SHP77 treated with DMSO at 0.1 percent for 48 hours (cell line): Measurements from ENCODE around the gene TMEM117.
A peak's percentile ranks its signal among the peaks of the same experiment; 100 is the strongest.

Experiments used
- DNase-seq: peaks from one replicate; lab custom pipeline; 2025; lab: John Stamatoyannopoulos, UW

The TMEM117 gene

DNA sequence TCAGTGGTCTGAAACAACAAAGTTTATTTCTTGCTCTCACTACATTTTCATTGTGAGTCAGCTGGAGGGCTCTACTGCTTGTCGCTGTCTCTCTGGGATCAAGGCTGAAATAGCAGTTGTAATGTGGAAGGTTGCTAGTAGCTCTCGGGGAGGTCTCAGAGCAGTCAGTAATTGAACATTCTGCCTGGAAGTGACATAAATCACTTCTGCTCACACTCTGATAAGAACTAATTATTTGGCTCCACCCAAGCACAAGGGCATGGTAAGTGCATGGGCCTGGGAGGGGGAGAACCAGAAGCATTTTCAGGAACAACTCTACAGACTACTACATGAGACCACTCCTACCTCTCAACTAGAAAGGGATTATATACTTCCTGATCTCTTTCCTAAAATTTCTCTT is 128.2 kb downstream of the TMEM117 start:
- DNase-seq: no peak

DNA sequence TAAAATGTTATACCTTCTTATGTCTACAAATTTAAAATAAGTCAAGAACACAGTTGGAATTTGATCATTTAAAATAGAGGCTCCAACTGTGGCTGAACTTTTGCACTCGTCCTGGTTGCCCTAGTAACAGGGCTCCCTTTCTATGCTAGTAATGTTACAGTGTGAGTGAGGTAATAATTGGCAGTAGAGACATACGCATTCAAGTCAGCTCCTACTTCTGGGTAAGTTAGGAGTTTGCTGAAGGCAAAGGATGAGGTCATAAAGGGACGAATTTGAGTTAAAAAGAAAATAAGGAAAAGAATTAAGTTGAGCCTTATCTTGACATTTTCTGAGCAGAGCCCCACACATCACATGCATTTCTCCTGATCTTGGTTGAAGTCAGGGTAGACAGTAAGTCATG is 129.1 kb downstream of the TMEM117 start:
- DNase-seq: no peak

DNA sequence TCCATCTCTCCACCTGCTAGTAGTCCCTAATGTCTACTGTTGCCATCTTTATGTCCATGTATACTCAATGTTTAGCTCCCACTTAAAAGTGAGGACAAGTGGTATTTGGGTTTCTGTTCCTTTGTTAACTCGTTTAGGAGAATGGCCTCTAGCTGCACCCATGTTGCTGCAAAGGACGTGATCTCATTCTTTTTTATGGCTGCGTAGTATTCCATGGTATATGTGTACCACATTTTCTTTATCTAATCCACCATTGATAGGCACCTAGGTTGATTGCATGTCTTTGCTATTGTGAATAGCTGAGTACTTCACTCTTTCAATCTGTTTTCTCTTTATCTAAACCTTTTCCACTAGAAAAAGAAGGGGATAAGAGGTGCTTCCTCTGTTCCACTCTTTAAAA is 130.0 kb downstream of the TMEM117 start:
- DNase-seq: no peak

DNA sequence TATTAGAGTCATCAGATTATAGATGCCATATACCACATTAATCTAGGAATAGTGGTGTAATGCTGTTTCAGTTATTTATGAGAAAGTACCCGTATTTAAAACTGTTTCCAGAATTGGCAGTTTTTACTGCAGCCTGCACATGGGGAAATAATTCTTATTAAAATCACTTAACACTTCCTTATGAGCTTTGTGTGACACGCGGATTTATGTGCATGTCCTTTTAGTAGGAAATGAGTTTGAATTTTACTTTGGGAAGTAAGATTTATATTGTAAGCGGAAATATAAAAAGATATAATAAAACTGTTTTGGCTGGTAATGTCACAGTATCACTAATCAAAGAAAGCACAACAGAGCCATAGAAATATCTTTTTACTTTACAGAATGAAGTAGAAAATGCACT is 132.9 kb downstream of the TMEM117 start:
- DNase-seq: no peak

DNA sequence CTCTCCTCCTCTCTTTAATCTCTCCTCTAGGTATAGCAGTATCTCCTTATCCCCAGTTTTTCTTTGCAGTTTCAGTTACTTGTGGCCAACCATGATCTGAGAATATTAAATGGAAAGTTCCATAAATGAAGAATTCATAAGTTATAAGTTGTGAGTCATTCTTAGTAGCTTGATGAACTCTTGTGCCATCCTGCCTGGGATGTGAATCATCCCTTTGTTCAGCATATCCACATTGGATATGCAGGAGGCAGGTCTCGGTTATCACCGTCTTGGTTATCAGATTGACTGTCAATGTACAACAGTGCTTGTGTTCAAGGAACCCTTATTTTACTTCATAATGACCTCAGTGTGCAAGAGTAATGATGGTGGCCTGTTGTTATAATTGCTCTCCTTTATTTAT is 134.0 kb downstream of the TMEM117 start:
- no peak for DNase-seq

DNA sequence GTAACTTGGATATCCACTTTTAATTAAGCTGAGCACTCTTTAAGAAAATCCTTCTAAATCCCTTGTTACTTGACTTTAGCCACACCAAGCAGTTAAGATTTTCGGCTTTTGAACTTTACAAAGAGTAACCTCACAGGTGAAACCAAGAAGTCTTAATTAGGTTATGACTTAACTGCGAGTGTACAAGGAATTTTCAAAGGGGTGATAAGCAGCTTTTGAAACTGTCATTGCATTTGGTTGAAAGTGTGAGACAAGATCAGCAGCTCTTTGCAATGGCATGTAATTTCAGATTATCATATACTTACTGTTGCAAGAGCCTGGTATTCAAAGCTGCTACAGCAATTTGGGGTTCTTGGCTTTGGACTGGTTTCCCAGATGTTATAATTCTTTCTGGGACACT is 137.5 kb downstream of the TMEM117 start:
- no peak for DNase-seq

DNA sequence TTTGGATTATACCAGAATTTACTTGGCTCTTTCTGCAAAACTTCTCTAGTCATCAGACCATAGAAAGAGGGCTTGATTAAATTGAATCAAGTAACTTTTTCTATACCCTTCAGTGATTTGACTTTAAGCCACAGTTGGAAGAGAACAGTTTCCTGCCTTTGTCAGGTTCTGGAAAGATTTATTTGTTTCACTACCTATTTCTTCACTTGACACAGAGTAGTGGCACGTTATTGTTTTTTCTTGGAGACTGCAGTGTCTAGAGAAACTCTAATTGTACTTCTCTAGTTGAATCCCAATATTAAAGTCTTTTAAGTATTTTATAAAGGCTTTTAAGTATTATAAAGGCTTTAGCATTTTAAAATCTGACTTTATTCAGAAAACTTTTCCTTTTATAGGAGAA is 138.1 kb downstream of the TMEM117 start:
- no peak for DNase-seq

DNA sequence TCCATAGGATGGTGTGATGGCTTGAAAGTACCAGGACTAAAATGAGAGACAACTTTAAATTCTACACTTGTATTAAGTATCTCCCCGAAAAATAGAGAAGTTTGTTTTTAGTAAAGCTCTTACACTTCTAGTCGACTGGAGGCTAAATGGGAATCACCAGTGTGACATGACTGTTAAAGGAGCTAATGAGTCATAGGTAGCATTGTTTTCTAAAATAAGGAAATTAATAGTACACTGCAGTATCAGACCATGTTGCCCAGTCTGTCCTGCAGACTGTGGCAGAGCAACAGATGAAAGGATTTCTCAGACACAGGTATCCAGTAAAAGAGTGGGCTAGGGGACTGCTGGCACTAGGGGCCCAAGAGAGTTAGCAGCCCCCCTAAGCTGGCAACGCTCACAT is 140.1 kb downstream of the TMEM117 start:
- DNase-seq: no peak

DNA sequence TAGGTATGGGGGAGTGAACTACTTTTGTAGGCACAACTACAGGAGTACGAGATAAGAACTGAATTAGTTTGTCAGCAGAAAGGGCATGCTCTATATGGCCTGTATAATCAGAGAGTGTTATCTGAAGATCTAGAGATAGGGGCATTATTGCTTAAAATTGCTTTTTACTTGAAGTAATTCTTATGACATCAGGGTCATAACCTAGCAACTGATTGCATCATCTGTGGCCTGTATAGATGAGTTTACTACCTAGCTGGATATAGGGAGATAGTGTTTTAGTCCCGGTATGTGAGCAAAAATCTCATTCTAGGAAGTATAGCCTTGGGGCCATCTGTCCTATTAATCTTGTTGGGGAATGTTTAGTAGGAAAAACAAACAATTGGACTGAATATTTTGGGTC is 142.7 kb downstream of the TMEM117 start:
- DNase-seq: no peak

DNA sequence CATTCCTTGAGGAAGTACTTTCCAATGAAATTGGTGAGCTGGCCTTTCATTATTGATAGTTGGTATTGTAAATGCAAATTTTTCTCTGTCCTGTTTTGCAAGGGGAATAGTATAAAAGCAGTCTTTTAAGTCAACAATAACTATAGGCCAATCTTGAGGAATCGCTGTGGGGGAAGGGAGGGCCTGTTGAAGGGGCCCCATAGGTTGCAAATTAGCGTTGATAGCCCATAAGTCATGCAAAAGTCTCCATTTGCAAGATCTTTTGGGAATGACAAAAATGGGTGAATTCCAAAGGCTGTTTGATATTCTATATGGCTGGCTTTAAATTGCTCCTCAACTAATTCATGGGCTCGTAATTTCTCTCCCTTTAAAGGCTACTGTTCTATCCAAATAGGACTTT is 143.6 kb downstream of the TMEM117 start:
- no peak for DNase-seq

DNA sequence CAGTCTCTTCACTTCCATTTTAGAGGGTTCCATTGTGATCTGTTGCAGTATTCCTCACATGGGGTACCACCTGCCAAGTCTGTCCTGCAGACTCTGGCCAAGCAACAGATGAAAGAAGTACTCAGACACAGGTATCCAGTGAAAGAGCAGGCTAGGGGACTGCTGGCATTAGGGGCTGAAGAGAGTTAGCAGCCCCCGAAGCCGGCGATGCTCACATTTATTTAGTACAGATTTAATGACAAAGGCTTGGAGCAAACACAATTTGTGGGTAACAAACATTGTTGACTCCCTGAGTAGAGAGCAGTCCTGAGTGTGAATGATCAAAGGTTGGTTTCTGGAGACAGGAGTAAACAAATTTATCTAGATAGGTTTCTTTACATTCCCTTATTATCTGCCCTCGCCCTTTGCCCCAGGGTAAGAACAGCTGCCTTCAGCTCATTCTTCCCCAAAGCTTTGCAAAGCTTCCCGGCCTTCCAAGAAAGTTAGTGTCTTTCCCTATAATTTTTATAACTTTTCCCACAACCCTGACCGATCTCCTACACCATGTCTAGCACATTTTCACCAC is 144.8 kb downstream of the TMEM117 start:
- DNase-seq: no peak

DNA sequence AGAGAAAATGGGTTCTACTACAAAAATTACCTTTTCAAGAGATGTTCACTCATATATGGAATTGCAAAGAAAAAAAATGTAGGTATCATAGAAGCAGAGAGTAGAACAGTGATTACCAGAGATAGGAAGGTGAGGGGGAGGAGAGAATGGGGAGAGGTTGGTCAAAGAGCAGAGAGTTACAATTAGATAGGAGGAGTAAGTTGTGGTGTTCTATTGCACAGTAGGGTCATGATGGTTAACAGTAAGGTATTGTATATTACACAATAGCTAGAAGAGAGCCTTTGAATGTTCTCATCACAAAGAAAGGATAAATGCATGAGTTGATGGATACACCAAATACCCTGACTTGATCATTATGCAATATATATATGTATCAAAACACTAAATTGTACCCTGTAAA is 145.8 kb downstream of the TMEM117 start:
- no peak for DNase-seq

DNA sequence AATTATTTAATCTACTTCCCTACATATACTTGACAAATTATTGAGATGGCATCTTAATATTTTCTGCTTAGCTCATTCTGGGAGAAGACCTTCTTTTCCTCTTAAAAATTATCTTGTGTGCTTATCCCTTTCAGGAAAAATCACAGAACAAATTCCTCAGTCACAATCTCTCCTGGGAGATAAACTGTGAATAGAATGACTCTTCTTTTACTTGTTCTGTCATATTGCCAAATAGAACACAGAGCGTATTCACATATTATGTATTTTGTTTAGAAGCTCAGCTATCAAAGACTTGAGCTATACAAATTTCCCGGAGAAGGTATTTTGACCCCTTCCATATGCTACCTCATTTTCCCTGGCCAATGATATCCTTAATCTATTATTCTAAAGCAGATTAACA is 146.7 kb downstream of the TMEM117 start:
- DNase-seq: no peak

DNA sequence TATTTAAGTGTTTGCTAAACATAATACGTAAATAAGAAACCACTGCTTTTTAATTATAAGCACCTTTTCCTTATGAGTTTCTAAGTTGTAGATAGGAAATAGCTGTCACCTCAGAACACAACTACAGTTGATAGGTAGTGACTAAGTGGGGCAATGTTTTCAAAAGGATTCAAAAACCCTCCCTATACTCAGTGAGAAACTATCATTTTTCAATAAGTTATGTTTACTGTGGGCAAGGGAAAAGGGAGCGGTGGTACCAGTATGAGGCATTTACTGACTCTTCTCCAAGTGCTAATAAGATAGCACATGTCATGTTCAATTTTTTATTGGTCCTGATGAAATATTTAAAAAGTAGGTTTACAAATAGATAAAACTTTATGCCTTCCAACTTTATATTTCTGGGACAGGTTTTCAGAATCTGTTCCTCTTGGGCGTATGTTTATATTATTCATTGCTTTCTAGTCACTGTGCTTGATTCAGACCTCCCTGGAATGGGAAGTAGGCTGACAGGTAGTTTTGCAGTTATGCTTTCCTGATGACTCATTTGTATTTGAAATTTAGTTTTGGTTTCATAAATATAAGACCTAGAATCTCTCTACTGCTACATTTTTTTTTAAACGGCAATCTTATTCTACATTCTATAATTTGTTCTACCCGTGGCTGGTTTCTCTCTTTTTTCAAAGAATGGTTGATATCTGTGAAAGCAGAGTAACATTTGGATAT is 153.1 kb downstream of the TMEM117 start:
- DNase-seq: no peak

DNA sequence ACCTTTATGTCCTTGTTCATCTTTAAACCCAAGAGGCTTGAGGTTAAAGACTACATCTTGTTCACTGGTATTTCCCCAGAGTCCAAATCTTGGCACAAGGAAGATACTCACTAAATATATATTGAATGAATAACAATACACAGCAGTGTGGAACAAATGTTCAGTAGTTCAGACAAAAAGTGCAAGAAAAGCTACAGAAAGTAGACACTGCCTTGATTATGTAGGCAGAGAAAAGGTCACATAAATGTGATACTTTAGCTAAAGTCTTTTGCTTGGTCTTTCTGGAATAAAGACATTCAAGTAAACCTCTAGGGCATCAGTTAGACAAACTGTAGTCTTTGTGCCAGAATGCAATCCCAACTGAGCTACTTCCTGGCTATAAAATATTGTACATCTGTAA is 157.0 kb downstream of the TMEM117 start:
- no peak for DNase-seq

DNA sequence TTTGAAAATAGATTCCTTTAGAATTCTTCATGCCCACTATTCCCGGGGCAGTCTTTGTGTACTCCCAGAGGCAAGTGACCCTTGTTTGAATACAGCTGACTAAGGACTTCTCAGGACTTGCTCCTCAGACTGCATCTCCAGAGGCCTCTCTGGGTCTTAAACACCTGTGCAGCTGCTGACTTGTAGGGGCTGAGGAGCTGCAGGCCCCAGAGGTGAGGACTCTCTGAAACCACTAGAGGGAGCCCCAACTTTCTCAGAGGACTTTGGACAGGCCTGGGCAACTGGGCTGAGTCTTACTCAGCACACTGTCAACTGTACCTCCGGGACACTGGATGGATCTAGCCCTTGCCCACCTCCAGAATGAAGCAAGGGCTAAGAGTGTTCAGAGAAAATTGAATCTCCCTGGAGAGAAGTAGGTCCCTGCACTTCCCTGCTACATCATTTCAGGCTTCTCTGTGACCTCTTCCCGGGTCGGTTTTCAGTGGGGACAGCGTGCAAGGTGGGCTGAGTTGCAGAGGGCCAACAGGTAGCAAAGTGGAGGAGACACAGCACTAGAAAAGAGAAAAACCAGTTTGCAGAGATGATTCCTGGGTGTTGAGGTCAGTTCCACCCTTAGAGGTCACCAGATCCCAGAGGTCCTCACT is 164.6 kb downstream of the TMEM117 start:
- DNase-seq: peak; percentile 25

DNA sequence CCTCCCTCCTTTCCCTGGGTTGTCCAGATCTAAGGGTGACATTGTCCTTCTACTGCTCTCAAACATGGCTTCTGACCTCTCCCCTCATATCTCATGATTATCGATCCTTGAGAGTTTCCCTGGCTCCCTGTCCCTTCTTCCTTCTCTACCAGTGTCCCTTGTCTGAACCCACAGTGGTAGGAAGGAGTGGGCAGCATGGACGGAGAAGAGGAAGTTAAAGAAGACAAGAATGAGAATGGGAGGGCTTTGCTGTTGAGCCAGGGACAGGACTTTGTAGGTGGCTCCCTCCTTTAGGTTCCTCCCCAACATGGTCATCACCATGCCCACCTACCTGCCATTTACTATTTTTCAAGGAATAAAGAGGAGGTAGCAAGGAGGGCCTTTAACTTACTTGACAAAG is 166.7 kb downstream of the TMEM117 start:
- DNase-seq: no peak

DNA sequence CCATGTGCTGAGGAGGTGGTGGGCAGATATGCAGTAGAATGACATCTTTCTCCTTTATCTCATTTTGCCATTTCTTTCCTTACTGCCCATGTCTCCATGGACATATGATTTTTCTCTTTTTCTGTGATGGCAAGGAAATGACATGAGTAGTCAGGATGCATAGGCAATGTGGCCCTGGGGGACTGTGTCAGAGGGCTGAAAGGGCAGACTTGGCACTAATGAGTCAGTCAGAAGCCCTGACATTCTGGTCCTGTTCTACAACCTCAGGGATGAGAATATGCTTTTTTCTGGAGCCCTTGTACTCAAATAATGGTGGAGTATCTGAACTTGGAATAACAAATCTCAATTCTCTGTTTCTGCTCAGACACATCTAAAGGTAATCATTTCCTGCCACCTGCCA is 167.8 kb downstream of the TMEM117 start:
- DNase-seq: no peak

DNA sequence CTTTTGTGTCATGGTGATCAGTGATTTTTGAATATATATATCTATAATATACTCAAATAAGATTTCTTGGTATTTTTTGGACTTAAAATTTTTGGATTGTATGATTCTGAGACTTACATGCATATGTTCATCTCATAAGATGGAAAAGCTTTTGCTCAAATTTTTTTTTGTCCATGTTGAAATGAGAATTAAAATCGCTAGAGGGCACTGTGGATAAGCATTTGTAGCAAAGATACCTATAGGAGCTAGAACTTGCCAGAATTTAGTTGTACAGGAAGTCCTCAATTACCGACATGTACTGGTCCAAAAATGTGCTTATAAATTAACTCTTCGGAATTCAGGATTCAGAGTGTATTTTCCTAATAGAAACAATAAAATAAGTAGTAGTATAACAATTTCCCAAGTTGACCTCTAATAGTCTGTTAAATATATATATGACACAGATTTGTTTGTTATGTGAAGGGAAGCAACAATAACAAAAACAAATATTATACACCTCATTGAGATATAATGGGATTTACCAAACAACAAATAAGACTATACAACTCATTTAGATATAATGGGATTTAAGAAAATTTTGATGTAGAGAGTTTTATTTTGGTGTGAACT is 179.6 kb downstream of the TMEM117 start:
- DNase-seq: peak; percentile 70

DNA sequence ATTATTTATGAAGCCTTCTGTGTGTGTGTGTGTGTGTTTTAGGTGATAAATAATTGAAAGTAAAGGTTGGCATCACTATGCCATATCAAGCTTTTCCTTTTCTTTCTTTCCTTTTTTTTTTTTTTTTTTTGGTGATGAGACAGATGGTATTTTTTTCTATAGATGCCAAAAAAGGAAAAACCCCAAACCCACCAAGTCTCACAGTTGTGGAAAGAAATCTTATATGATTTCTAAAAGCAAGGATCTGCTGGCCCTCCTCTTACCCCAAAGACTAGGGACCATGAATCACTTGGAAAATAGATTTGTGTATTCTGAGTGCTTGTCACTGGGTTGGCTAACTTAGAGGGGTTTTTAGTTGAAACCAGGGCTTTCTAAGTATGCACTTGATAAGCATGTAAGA is 181.3 kb downstream of the TMEM117 start:
- DNase-seq: no peak

DNA sequence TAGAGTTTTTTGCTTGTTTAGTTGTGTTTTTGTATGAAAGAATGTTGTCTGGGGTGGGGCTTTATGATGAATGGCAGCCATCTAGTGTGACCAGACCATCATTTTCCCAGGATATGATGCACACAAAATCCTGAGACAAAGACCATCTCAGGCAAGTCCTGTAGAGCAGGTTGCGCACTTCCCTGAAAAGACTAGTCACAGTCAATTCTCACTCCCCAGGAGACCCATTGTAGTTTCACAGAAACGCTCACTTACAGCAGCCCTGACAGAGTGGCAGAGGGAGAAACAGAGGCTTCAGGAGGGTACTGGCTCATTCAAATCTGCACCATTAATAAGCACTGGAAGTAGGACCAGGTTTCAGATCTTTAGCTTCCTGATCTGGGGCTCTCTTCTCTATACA is 183.2 kb downstream of the TMEM117 start:
- DNase-seq: no peak

DNA sequence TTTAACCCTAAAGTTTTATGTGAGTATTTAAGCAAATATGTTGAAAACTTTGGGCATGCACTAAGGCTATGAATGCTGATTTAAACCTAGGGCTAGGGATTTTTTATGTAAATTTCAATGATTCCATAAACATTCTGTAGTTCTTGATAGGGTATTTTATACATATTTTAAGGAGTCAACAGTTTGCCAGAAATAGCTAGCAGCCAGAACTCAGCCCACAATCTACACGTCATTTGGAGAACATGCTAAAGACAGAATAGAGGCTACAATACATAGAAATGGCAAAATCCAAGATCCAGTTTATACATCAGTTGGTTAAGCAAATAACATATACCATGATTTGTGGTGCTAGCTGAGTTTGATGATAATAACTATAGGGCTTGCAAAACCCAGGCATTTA is 184.7 kb downstream of the TMEM117 start:
- DNase-seq: no peak

DNA sequence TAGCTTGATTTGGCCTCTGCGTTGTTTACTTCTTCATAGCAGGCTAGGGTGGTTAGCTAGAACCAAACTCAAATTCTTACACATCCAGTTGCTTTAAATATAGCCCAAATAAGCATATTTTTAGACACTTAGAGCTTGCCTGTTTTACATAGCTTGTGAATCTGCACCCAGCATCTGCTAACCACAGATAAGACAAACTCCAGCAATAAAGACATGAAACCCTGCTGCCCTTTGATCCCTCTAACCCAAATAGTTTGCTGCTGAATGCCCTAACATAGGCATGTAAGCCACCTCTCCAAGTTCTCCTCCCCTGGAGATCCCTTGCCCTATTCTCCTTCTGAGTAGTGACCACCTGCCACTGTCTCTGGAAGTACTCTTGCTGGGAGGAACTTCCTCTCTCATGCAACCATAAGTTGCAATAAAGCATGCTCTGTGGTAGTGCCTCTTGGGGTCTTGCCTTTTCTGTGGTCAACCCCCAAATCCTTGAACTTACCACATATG is 185.6 kb downstream of the TMEM117 start:
- DNase-seq: no peak
